Stimulated activated CD8-positive, alpha-beta memory T cell treated with anti-CD3 and anti-CD28 coated beads, Interleukin-2, amount 100 ng/mL, for 1 hour (primary cell): ENCODE data around the gene DUSP19.
A peak's percentile ranks its signal among the peaks of the same experiment; 100 is the strongest.

ENCODE experiments used
- DNase-seq, 2 donors: peaks; one replicate each; pipeline ENCODE4 v3.0.0-alpha.2; 2020; ENCODE audit warnings: low read depth in 2 of 2

The DUSP19 gene

DNA sequence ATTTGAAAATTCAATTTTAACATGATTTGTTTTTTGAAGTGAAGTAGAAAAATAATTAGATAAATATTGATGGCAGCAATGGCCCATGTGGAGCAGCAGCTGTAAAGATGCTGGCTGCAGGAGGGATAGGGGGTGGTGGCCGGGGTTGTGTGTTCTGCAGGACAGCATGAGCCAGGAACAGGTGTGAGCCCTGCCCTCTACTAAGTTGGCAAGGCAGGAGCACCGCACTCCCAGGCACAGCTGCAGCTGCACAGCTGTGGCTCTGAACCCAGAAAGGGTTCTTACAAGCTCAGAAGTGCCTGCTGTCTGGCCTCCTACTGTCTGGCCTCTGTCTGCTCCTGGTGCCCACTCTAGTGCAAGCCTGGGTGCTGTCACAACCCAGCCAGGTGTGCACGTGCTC is 10.0 kb upstream of the DUSP19 start:
- no peak for DNase-seq

DNA sequence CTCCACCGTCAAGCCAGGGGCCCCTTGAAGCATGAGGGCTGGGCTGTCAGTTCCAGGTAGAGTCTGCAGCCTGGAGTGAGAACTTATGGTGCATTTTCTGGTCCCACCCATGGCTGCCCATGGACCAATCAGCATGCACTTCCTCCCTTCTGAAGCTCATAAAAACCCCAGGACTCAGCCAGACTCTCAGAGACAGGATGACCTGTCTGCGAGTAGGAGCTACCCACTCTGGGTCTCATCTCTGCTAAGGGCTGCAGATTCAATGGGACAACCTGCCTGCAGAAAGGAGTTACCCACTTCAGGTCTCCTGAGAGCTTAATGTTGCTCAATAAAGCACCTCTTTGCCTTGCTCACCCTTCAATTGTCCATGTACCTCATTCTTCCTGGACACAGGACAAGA is 9.4 kb upstream of the DUSP19 start:
- no peak for DNase-seq

DNA sequence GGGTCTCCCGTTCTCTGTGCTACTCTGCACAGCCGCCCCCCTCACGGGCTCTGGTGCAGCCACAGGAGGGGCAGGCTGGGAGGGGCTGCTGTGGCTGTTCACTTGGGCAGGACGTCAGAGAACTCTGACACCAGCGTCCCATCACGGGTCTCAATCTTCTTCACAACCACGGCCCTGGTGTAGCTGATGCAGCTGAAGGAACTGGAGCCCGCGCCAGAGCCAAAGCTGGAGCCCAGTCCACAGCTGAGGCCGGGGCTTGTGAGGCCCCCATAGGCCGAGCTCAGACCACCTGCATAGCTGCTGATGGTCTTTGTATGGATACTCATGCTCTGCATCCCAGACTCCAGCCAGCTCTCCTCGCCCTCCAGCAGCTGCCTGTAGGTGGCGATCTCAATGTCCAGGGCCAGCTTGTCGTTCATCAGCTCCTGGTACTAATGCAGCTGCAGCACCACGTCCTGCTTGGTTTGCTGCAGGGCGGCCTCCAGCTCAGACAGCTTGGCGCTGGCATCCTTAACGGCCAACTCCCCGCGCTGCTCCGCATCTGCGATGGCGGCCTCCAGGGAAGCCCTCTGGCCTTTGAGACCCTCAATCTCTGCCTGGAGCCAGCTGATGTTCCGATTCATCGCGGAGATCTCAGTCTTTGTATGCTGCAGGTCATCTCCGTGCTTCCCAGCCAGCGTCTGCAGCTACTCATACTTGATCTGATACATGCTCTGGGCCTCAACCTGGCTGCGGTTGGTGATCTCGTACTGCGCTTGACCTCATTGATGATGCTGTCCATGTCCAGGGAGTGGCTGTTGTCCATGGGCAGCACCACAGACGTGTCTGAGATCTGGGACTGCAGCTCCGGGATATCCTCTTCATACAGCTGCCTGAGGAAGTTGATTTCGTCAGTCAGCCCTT is 7.4 kb upstream of the DUSP19 start:
- DNase-seq, result no peak

DNA sequence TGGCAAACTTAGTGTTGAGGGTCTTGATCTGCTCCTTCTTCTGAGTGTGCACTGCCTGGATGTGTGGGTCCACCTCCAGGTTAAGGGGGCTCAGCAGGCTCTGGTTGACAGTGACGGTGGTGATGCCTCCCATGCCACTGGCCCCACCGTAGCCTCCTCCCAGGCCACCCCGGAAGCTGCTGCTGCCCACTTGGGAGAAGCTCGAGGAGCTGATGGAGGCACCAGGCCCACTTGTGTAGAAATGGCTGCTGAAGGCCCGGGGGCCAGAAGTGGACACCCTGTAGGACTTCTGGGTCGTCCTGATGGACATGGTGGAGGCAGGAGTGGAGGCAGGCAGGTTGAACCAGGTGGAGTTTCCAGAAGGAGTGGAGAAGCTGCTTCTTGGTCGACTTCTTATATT is 6.4 kb upstream of the DUSP19 start:
- no peak for DNase-seq

DNA sequence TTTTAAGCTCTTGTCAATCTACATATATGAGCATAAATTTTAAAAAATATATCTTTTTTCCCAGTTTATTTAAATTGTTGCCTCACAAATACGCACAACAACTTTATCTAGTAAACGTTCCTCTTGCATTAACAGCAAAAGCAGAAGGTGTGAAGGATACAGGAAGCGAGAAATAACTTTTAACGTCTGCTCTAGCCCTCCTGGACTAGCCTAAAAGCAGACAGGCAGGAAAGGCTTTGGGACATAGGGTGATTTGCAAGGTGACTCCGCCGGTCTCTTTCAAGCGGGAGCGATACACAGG is 434 bp upstream of the DUSP19 start:
- no peak for DNase-seq

DNA sequence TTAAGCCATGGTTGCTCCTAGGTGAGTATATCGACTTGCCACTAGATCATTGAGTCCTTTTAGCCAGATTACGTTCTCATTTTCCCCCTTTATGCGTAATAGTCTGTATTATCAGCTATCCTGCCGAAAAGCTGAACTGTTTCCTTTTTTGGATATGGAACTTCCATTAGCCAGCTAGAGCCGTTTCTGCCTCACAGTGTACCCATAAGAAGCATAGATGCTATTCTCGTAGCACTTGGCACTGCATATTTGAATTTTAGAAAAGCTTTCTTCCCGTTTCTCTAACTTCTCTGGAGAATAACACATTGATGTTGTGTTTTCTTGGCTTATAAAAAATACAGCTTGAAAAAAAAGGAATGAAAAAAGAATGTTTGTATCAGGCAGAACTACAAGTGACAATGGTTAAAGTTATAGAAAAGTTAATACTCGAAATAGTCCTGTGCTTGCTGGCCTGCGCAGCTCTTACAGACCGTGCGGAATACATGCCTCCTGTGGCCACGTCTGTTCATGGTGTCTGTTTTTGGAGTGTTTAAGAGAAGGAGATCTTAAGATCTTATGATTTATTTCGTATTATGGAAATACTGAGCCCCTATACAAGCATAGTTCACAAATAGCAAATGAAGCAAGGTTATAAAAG is 710 bp downstream of the DUSP19 start:
- DNase-seq, result no peak

DNA sequence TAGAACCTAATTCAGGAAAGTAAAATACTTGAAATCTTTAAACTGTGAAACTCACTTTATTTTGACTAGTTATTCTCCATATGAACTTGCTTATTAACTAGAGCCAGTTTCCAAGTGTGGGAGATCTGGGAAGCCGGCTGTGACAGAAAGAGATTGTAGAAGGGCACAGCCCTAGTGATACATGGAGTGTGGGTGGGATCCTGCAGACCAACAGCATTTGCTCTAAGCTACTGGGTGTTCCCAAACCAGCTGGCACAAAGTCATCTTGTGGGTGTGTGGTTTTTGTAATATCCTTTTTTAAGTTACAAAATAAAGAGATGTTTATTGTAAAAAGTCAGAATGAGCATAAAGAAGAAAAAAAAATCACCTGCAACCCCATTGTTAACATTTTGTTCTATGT is 3.4 kb downstream of the DUSP19 start:
- DNase-seq, result no peak

DNA sequence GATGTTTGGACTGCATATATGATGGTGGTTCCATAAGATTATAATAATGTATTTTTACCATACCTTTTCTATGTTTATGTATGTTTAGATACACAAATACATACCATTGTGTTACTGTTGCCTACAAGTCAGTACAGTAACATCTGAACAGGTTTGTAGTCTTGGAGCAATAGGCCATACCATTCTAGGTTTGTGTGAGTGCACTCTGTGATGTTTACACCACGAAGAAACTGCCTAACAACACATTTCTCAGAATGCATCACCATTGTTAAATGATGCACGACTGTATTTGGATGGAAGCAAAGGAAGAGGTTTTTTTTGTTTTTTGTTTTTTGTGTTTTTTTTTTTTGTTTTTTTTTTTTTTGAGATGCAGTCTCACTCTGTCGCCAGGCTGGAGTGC is 9.5 kb downstream of the DUSP19 start:
- no peak for DNase-seq

DNA sequence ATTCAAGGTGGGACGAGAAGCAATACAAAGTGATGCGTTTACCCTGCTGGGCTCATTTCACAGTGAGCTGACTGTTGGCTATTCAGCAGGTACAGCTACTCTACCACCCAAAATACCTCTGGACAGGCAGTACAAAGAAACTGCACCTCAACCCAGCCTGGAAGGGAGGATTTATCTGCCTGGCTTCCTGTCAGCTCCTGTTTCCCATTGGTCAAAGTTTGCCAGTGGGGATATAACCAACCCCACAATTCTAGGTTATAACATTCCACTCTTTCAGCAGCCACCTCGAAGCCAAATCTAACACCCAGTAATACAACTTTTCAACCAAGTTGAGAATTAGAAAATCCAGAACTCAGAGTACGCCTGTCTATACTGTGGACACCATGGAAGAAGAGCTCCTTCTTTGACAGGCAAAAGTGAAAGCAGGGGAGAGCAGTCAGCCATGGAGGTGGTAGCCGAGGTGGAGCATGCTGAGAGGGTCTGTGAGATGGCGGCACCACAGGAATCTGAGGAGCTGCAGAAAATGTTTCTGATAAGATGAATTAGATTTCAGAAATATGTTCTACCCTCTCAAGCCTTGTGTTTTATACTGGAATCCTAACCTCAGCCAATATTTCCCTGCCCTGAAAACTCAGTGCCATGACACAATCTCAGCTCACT is 10.8 kb downstream of the DUSP19 start:
- no peak for DNase-seq

DNA sequence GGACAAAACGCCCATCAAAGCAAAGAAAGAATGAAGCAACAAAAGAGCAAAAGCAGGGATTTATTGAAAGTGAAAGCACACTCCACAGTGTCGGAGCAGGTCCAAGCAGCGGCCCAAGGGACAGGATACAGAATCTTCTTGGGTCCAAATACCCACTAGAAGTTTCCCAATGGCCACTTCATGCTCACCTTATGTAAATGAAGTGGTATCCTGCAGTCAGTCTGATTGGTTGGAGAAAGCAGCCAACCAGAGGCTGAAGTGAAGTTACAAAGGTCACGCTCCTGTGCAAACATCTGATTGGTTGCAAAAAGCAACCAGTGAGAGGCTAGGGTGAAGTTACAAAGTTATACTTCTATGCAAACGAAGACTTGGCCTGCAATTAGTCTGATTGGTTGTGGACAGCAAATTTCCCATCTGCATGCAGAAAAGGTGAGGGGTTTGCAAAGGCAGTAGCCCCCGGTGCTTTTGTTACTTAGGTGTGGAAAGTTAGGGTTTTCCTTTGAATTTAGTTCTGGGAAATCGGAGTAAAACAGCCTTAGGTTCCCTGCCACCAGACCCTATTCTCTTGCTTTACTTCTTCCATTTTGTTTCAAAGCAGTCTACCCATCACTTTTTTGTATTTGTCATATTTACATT is 12.9 kb downstream of the DUSP19 start:
- DNase-seq, result no peak

DNA sequence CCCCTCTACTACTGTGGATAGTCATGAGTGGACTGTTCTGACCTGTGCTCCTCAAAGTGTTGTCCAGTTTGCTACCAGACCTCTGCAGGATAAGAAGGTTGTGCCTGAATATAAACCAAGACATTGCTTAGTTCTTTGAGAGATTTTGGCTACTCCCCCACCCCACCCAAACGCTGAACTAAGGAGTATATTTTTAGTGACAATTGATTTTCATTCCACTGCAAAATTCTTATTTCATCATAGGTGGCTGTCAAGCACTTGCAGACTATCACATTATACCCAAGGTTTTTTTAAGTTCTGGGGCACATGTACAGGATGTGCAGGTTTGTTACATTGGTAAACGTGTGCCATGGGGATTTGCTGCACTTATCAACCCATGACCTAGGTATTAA is 13.4 kb downstream of the DUSP19 start:
- DNase-seq, result no peak

DNA sequence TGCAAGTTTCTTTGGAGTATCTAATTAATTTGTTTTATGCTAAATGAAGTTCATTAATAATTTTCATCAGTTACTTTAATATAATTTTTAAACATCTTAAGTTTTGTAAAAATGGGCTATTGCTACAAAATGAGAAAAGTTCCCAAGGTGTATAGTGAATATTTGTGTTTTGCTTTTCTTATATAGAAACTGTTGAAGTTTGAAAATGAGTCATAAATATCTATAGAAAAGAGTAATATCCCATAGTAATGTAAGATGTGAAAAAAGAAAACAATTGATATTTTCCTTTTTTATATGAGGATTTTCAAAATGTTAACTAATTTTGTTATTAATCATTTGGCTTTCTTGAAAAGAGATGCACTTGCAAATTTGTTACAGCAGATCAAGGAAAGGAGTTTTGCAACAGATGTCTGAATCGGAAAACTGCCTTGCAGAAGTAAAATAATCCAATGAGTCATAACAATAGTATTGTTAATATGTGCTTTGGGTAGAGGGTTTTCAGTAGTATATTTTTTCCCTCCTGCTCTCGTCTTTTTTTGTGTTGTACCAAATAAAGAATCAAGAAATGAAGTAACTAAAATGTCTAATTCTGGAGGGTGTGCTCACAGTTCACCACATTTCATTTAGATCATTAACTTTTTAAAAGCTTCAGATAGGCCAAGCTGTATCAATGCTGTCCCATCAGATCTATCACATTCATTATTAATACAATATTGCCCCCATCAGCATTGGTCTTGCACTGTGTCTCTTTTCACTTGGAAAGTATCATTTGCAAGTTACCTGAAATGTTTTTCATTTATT is 15.5 kb downstream of the DUSP19 start:
- no peak for DNase-seq

DNA sequence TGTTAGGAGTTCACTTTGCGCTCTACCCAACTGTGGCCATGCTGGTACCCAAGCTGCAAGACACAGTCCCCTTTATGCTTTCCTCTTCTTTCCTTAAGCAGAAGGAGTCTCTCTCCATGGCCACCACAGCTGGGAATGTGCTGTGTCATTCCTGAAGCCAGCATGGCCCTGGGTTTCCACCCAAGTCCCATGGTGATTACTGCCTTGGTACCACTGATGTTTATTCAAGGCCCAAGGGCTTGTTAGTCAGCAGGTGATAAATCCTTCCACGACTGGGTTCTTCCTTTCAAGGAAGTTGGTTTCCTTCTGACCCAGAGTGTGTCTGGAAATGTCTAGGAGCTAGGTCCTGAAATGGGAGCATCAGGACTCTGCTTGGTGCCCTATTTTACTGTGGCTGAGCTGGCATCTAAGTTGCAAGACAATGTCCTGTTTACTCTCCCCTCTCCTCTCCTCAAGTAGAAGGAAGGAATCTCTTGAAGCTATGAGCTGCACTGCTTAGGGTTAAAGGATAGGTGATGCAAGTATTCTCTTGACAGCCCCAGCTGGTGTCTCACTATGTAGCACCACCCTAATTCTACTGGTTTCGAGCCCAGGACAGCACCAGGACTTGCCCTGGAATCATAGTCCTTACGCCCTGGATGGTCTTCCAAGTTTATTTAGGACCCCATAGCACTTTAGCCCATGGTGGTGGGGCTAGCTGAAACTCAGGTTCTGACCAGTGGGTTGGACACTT is 27.0 kb downstream of the DUSP19 start:
- DNase-seq, result no peak

DNA sequence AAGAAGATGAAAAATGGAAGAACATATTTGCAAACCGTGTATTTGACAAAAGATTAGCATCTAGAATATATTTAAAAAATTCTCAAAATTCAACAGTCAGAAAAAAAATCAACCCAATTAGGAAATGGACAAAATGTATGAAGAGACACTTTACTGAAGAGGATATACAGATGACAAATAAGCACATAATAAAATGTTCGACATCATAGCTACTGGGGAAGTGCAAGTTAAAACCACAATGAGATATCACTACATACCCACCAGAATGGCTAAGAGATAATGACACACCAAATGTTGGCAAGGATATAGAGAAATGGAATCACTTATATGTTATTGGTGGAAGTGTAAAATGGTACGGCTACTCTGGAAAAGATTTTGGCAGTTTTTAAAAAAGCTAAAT is 34.0 kb downstream of the DUSP19 start:
- DNase-seq, result no peak

DNA sequence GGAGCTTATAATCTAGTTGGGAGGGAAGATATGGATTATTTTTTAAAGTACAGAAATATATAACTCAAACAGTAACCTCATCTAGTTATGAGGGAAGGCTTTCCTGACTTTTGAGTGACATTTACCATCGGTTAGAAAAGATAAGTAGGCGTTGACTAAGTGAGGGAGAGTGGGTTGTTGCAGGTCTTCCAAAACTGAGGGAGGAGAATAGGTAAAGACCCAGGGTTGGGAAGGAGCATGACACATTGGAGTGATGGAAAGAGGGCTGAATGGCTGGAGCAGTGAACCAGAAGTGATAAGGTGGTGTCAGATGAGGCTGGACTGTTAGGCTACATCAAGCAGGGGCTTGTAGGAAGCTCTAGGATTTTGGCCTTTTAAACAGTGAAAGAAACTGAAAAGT is 35.1 kb downstream of the DUSP19 start:
- DNase-seq, result no peak

DNA sequence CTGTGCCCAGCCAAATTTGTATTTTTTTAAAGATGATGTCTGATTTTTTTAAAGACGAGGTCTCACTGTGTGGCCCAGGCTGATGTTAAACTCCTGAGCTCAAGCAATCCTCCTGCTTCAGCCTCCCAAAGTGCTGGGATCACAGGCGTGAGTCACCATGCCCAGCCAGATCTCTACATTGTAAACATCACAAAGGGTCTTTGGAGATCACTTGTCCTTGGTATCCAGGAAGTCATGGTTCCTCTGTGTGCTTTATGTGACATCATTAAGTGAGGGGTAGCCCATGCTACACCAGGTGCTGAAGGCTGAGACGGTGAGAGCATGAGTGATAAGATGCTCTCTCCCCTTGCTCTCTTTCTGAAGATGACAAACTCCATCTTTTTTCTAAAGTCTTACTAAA is 38.7 kb downstream of the DUSP19 start:
- no peak for DNase-seq

DNA sequence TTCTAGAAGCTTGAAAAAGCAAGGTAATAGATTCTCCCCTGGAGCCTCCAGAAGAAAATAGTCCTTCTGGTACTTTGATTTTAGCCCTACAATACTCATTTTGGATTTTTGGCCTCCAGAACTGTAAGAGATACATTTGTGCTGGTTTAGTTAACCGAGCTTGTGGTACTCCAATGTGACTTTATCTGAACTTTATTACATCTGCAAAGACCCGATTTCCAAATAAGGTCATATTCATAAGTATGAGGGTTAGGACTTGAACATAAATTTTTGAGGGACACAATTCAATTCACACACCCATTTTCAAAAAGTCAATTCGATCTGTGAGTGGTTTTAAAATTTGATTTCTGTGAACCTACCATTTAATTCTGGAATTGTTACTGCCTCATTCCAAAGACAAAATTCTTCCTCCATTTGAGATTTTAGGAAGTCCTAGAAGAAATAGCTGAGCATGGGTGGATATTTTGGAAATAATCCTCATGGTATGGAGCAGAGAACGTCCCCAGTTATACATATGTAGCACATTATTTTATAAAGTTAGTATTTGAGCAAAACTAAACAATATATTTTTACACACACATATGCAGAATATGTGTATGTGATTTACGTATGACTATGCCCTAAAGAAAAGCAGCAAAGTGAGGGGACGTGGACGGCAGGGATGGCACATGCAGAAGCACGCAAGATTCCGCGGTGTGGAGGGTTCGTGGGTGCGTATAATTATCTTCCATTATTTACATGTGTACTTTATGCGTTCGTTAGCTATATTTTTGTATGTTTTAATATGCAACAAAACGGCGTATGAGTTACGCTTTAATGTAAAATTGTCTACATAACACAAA is 44.8 kb downstream of the DUSP19 start:
- no peak for DNase-seq

DNA sequence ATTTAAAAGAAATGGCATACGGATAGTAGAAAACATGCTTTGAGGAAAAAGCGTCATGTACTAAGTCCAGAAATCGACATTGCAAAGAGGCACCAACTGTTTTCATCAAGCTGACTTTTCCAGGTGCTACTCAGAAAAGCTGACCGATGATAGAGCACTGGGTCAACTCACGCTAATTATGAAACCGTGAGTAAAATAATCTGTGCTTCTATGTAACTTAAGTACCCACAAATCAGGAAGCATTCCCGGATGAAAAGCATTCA is 45.3 kb downstream of the DUSP19 start:
- DNase-seq, result no peak

DNA sequence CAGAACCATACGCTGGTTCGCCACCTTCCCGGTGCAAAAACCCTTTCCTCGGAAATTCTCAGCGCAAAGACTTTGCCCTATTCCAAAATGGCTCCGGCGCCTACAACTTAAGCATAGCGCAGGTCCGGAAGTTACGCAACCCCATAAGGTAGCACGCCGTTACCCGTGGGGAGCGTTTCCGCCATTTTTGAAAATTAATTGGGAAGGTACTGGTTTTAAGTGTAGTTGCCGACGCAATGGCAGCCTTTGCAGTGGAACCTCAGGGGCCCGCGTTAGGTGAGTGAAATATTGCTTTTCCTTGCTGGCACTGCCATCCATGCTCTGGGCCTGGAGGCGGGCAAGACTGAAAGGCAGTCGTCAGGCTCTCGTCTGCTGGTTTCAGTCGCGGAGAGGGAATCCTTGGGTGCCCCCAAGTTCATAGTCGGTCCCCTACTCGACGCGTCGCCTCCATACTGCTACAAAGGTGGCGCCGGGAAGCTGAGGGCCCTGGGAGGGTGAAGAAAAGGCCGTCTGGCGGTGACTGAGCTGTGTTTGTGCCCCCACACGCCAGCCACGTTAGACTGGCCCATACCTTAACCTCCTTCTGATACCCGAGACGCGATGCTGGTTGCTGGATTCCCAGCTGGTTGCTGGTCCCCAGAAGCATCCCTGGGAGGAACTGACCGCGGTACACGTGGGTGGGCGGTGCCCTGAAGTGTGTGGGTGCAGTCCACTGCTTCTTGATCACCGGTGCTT is 45.8 kb downstream of the DUSP19 start, which contains the start of gene NUP35:
Gene NUP35 (plus strand): TSS at position 222 of the 735 bp plus-strand sequence. CDS start 15 bp downstream, at position 237.
- peak; percentile 74 to 76 for DNase-seq

DNA sequence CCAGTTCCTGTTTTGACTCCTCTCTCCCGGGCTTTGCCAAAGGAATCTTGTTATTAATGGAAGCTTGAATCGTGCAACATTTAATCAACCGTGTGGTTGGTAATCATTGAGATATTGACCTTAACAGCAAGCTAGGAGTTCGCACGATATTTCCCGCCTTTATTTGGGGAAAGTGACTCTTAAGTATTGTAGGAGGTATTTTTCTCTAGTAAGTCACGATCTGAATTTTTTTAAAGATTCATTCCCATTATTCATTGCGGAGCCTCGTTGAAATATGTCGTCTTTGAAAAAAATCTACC is 46.4 kb downstream of the DUSP19 start:
- no peak for DNase-seq
